Prostate gland (tissue), 2 donors: ENCODE results near the gene NEK7. TPM values are rescaled to one million over a fixed set of nuclear protein-coding genes. Genes with fewer than 3 reads are reported as not detected.

Source experiments
- DNase-seq: peaks from one replicate; pipeline ENCODE4 v3.0.0-alpha.2; 2019; ENCODE audit warnings: low spot score
- H3K27ac ChIP-seq, 2 donors: fragments of 200-600 bp; sonication (generic); 2 replicates each; pipeline ENCODE4 v1.5.1; 2017 to 2019
- H3K27me3 ChIP-seq: fragments of 200-600 bp; sonication (generic); replicated peaks from 2 replicates; pipeline ENCODE4 v1.5.1; 2019; ENCODE audit not compliant: insufficient read depth
- H3K36me3 ChIP-seq, 2 donors: fragments of 200-600 bp; sonication (generic); 1 replicate in 1 of 2; 2 replicates in 1 of 2; pipeline versions ENCODE4 v1.5.1 to v1.8.1; 2017 to 2019
- H3K4me1 ChIP-seq: fragments of 200-600 bp; sonication (generic); replicated peaks from 2 replicates; pipeline ENCODE4 v1.5.1; 2019
- H3K4me3 ChIP-seq, 2 donors: fragments of 200-600 bp; sonication (generic); 2 replicates each; pipeline ENCODE4 v1.5.1; 2017 to 2019
- H3K9me3 ChIP-seq: fragments of 200-600 bp; sonication (generic); 2 replicates; pipeline ENCODE4 v1.5.1; 2017
- CTCF ChIP-seq, 4 experiments: fragments of 200-600 bp in 2 of 4; fragments of 450-650 bp in 2 of 4; sonication (generic) in 2 of 4; IDR thresholded peaks; 1 replicate in 3 of 4; 2 replicates in 1 of 4; pipeline ENCODE4 v1.5.1; 2016 to 2019; ENCODE audit warnings: antibody characterized with exemption in 4 of 4, mild to moderate bottlenecking in 2 of 4, moderate library complexity in 2 of 4
- POLR2A ChIP-seq: fragments of 450-650 bp; IDR thresholded peaks from one replicate; pipeline ENCODE4 v1.6.1; 2016; ENCODE audit warnings: antibody characterized with exemption, mild to moderate bottlenecking
- POLR2AphosphoS5 ChIP-seq: sonication (generic); formaldehyde crosslinking; IDR thresholded peaks from one replicate; pipeline ENCODE4 v1.6.1; 2017; ENCODE audit warnings: antibody characterized with exemption
- WGBS: methylation state at CpG from one replicate; pipeline ENCODE4 v1.1.5; 2018; 5-methylcytosine and 5-hydroxymethylcytosine counted together
- intact Hi-C: fragments of 100-400 bp; cut with DNase I; formaldehyde crosslinking; loops from one replicate; pipeline ENCODE4 v1.14.2; 2022
- total RNA-seq, 2 donors: library from RNA; depleted of rRNA; stranded (reverse); fragments of >200 nt; gene quantifications; one replicate each; pipeline ENCODE4 v1.1.0, GENCODE V29; 2016

The NEK7 gene
- total RNA-seq, 2 donors from 2014 or later, result 53.3 to 70.9 TPM

GRCh38 chr1:198151688-198152087 lies 5.1 kb upstream of the NEK7 start:
- DNase-seq, result no peak
- Histone ChIP-seq H3K36me3 (no peaks in the 10 kb centered on the region), H3K4me3 (no peak overlapping the region), H3K9me3 (no peaks in the 10 kb centered on the region), H3K27ac (no peak overlapping the region), H3K4me1 (no peaks in the 10 kb centered on the region), H3K27me3 (no peaks in the 10 kb centered on the region)
- intact Hi-C loops, result no loop called here
- TF ChIP-seq CTCF (IDR thresholded peaks at IDR 0.05) (no peak), POLR2AphosphoS5 (no peak), POLR2A (no peak)
- whole genome bisulfite sequencing, result 47% methylated on average over 2 of the region's 2 CpGs

- no peak for TF ChIP-seq CTCF (IDR thresholded peaks at IDR 0.05)
- no peak for TF ChIP-seq POLR2AphosphoS5
- no peak for TF ChIP-seq POLR2A
- intact Hi-C loops, result no loop called here
- Histone ChIP-seq H3K4me3 (no peak overlapping the region), H3K27ac (no peak overlapping the region), H3K36me3 (no peaks in the 10 kb centered on the region), H3K27me3 (no peaks in the 10 kb centered on the region), H3K4me1 (no peaks in the 10 kb centered on the region), H3K9me3 (no peaks in the 10 kb centered on the region)
- no peak for DNase-seq
Measured at GRCh38 chr1:198153103-198153502, 3.7 kb upstream of the NEK7 start.

- intact Hi-C loops, result no loop called here
- DNase-seq, result no peak
- TF ChIP-seq POLR2AphosphoS5, result no peak
- no peak for TF ChIP-seq POLR2A
- TF ChIP-seq CTCF (IDR thresholded peaks at IDR 0.05), result no peak
- no peak overlapping the region for H3K4me3 ChIP-seq
- no peaks in the 10 kb centered on the region for H3K9me3 ChIP-seq
- H3K27me3 ChIP-seq, result no peaks in the 10 kb centered on the region
- no peak overlapping the region for H3K27ac ChIP-seq
- no peaks in the 10 kb centered on the region for H3K36me3 ChIP-seq
- 83% methylated on average over 1 of the region's 1 CpG for WGBS
- H3K4me1 ChIP-seq, result no peaks in the 10 kb centered on the region
Measured at GRCh38 chr1:198153804-198154203, 3.0 kb upstream of the NEK7 start.

GRCh38 chr1:198155253-198155652 lies 1.5 kb upstream of the NEK7 start:
- Histone ChIP-seq H3K27ac (no peak overlapping the region), H3K4me3 (no peak overlapping the region), H3K27me3 (no peaks in the 10 kb centered on the region), H3K4me1 (peaks cover 3% of the 10 kb centered on the region), H3K9me3 (no peaks in the 10 kb centered on the region), H3K36me3 (no peaks in the 10 kb centered on the region)
- no peak for DNase-seq
- intact Hi-C loops, result no loop called here
- TF ChIP-seq POLR2AphosphoS5 (no peak), POLR2A (no peak), CTCF (IDR thresholded peaks at IDR 0.05) (no peak)
- 59% methylated on average over 5 of the region's 5 CpGs for WGBS

- Histone ChIP-seq H3K36me3 (no peaks in the 10 kb centered on the region), H3K4me3 (peak overlapping the region; percentile 99), H3K27me3 (no peaks in the 10 kb centered on the region), H3K9me3 (no peaks in the 10 kb centered on the region), H3K27ac (peak overlapping the region; percentile 99 to 100), H3K4me1 (peaks cover 3% of the 10 kb centered on the region)
- intact Hi-C loops, result no loop called here
- TF ChIP-seq POLR2AphosphoS5, result peak; percentile 14
- no peak for TF ChIP-seq POLR2A
- peak; percentile 22 to 60 (median 52) for TF ChIP-seq CTCF (IDR thresholded peaks at IDR 0.05)
- 2% methylated on average over 13 of the region's 13 CpGs for WGBS
- peak; percentile 54 for DNase-seq
Measured at GRCh38 chr1:198156111-198156744, 570 bp upstream of the NEK7 start.
